Endothelial cell of umbilical vein (primary cell): ENCODE measurements around the gene RASAL2.

Experiments used
- EZH2 ChIP-seq: IDR thresholded peaks from 2 replicates; pipeline ENCODE4 v1.6.1; 2012; ENCODE audit warnings: borderline replicate concordance, low read depth, mild to moderate bottlenecking, moderate library complexity, low read length, inconsistent platforms; ENCODE audit not compliant: severe bottlenecking
- TF ChIP-seq, protein P1 (sequence below), 2 donors: IDR thresholded peaks; 1 replicate in 1 of 2; 2 replicates in 1 of 2; pipeline ENCODE4 v1.5.1; 2011; ENCODE audit warnings: low read length in 2 of 2, mild to moderate bottlenecking in 2 of 2, moderate library complexity in 2 of 2, control low read depth in 1 of 2, inconsistent platforms in 1 of 2, low read depth in 1 of 2; ENCODE audit not compliant: insufficient read depth in 1 of 2; ENCODE audit errors: extremely low read depth in 1 of 2

DNA sequence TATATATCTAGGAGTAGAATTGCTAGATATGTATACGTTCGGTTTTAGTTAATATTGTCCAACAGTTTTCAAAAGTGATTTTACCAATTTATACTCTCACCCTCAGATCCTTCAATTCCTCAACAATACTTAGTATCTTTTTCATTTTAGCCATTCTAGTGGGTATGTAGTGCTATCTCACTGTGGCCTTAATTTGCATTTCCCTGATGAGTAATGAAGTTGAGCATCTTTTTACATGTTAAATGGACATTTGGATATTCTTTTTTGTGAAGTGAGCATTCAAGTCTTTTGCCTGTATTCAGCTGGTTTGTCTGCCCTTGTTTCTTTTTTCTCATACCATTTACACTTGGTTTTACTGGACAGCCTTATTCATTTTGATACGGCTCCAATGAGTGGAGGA lies 172.2 kb downstream of the RASAL2 start:
- TF ChIP-seq, protein P1, sequence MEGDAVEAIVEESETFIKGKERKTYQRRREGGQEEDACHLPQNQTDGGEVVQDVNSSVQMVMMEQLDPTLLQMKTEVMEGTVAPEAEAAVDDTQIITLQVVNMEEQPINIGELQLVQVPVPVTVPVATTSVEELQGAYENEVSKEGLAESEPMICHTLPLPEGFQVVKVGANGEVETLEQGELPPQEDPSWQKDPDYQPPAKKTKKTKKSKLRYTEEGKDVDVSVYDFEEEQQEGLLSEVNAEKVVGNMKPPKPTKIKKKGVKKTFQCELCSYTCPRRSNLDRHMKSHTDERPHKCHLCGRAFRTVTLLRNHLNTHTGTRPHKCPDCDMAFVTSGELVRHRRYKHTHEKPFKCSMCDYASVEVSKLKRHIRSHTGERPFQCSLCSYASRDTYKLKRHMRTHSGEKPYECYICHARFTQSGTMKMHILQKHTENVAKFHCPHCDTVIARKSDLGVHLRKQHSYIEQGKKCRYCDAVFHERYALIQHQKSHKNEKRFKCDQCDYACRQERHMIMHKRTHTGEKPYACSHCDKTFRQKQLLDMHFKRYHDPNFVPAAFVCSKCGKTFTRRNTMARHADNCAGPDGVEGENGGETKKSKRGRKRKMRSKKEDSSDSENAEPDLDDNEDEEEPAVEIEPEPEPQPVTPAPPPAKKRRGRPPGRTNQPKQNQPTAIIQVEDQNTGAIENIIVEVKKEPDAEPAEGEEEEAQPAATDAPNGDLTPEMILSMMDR (IDR thresholded peaks at IDR 0.05; ENCODE audit: extremely low read depth in 1 of 2, insufficient read depth in 1 of 2, low read depth in 1 of 2, low read length in 2 of 2) = no peak
- no peak for TF ChIP-seq EZH2
